PC-9 (cell line): ENCODE results near the gene FICD.
"Not testable (repeated sequence)": the region's sequence is repeated elsewhere in the genome, so short reads cannot be mapped to it uniquely, and the experiment has no call there.

Experiments
- EZH2 ChIP-seq: fragments of 200-600 bp; sonication (generic); IDR thresholded peaks from 2 replicates; pipeline ENCODE4 v1.8.0; 2017; ENCODE audit warnings: antibody characterized with exemption, low read depth
- TF ChIP-seq, protein P1 (sequence below): fragments of 200-600 bp; sonication (generic); conservative IDR thresholded peaks from 2 replicates; pipeline ENCODE4 v1.6.1; 2017; ENCODE audit warnings: mixed run types, antibody characterized with exemption, mild to moderate bottlenecking, moderate library complexity

DNA sequence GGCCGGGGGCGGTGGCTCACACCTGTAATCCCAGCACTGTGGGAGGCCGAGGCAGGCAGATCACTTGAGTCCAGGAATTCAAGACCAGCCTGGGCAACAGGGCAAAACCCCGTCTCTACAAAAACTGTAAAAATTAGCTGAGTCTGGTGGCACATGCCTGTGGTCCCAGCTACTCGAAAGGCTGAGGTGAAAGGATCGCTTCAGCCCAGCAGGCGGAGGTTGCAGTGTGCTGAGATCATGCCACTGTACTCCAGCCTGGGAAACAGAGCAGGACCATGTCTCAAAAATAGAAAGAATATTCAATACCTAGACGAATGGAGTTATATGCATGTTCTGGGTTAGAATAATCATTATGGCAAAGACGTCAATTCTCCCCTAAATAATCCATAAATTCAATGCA, 40.3 kb downstream of the FICD start:
- TF ChIP-seq, protein P1, sequence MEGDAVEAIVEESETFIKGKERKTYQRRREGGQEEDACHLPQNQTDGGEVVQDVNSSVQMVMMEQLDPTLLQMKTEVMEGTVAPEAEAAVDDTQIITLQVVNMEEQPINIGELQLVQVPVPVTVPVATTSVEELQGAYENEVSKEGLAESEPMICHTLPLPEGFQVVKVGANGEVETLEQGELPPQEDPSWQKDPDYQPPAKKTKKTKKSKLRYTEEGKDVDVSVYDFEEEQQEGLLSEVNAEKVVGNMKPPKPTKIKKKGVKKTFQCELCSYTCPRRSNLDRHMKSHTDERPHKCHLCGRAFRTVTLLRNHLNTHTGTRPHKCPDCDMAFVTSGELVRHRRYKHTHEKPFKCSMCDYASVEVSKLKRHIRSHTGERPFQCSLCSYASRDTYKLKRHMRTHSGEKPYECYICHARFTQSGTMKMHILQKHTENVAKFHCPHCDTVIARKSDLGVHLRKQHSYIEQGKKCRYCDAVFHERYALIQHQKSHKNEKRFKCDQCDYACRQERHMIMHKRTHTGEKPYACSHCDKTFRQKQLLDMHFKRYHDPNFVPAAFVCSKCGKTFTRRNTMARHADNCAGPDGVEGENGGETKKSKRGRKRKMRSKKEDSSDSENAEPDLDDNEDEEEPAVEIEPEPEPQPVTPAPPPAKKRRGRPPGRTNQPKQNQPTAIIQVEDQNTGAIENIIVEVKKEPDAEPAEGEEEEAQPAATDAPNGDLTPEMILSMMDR = not testable (repeated sequence)
- not testable (repeated sequence) for TF ChIP-seq EZH2
